ENCODE data around the gene CUTA. TPM values are rescaled to one million over a fixed set of nuclear protein-coding genes. Genes with fewer than 3 reads are reported as not detected.

The CUTA gene
- total RNA-seq, 2 experiments from 2014 or later, result 164 to 175 TPM

DNA sequence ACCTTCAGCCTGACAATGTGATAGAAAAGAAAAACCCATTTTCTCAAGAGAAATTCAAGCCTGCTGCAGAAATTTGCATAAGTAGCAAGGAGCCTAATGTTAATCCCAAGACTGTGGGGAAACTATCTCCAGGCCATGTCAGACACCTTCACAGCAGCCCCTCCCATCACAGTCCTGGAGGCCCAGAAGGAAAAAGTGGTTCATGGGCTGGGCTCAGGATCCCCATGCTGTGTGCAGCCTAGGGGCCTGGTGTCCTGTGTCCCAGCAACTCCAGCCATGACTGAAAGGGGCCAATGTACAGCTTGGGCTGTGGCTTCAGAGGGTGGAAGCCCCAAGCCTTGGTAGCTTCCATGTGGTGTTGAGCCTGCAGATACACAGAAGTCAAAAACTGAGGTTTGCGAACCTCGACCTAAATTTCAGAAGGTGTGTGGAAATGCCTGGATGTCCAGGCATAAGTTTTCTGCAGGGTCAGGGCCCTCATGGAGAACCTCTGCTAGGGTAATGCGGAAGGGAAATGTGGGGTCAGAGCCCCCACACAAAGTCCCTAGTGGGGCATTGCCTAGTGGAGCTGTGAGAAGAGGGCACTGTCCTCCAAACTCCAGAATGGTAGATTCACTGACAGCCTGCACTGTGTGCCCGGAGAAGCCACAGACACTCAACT is 48.3 kb upstream of the CUTA start:
- Histone ChIP-seq H3K9me2 (ENCODE audit: insufficient read depth, low read length) (no peaks in the 10 kb centered on the region), H3K4me3 (ENCODE audit: low read depth, low read length, poor library complexity, severe bottlenecking) (no peak overlapping the region), H3K27ac (ENCODE audit: low read depth, low read length, poor library complexity, severe bottlenecking) (no peak overlapping the region), H3K4me2 (ENCODE audit: low read length) (no peak overlapping the region), H3K79me2 (ENCODE audit: insufficient read depth, low read depth, low read length) (no peaks in the 10 kb centered on the region), H2AFZ (ENCODE audit: low read length) (no peak overlapping the region), H3K9me3 (ENCODE audit: low read length) (no peaks in the 10 kb centered on the region), H4K20me1 (ENCODE audit: insufficient read depth, low read length) (no peaks in the 10 kb centered on the region), H3K4me1 (ENCODE audit: insufficient read depth, low read length, poor library complexity, severe bottlenecking) (no peaks in the 10 kb centered on the region), H3K36me3 (ENCODE audit: insufficient read depth, low read length) (no peaks in the 10 kb centered on the region)
- BruUV-seq (replicated peaks), result no TSS peak
- DNase-seq (ENCODE audit: low spot score), result no peak
- TF ChIP-seq EZH2phosphoT487 (IDR thresholded peaks at IDR 0.05; ENCODE audit: borderline replicate concordance, low read depth, low read length), result no peak
- TF ChIP-seq, protein P1, sequence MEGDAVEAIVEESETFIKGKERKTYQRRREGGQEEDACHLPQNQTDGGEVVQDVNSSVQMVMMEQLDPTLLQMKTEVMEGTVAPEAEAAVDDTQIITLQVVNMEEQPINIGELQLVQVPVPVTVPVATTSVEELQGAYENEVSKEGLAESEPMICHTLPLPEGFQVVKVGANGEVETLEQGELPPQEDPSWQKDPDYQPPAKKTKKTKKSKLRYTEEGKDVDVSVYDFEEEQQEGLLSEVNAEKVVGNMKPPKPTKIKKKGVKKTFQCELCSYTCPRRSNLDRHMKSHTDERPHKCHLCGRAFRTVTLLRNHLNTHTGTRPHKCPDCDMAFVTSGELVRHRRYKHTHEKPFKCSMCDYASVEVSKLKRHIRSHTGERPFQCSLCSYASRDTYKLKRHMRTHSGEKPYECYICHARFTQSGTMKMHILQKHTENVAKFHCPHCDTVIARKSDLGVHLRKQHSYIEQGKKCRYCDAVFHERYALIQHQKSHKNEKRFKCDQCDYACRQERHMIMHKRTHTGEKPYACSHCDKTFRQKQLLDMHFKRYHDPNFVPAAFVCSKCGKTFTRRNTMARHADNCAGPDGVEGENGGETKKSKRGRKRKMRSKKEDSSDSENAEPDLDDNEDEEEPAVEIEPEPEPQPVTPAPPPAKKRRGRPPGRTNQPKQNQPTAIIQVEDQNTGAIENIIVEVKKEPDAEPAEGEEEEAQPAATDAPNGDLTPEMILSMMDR (conservative IDR thresholded peaks at IDR 0.05; ENCODE audit: low read length), result no peak
- ChIA-PET CTCF (ENCODE audit: unreplicated experiment) (no interaction called here), POLR2A (no interaction called here)
- intact Hi-C loops (cut with micrococcal nuclease; ENCODE audit: unreplicated experiment), result no loop called here

DNA sequence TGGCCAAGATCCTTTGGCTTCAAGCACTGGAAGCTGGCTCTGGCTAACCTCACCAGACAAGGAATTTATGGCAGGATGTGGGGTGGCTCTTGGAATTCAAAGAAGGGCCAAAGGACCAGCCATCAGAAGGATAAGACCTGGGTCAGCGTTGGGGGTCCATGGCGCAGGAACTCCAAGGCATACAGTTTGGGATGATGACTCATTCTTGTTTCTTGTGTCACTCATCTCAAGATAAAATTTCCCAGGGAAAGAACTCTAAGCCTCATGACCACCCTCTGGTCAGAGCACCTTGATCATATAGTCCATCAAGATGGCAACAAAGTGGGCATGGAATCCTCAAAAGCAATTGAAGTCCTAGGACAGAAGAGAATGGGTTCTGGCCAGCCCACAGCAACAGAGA is 41.3 kb upstream of the CUTA start:
- CTCF ChIA-PET (ENCODE audit: unreplicated experiment), result no interaction called here
- no peak for DNase-seq (ENCODE audit: low spot score)
- no TSS peak for BruUV-seq (replicated peaks)

DNA sequence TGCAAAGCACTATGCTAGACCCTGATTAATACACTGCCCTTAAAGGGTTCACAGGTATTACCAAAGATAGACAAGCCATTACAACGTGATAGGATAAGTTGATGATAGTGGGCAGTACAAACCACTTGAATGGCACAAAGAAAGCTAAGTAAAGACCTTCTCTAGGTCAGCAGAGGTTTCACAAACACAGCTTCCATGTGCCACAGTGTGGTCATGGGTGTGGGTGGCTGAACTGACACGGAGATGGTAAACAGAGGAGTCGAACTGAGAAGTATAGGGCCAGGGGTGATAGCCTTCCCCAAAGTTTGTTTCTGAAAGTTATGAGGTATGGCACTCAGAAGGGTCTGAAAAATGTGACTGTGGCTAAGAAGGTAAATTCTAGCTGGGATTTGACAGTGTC is 40.8 kb upstream of the CUTA start:
- DNase-seq (ENCODE audit: low spot score), result no peak
- H3K79me2 ChIP-seq (ENCODE audit: insufficient read depth, low read depth, low read length), result peaks cover 13% of the 10 kb centered on the region; the same call in 1 of the 2 replicates
- BruUV-seq (replicated peaks), result no TSS peak
- H3K27ac ChIP-seq (ENCODE audit: low read depth, low read length, poor library complexity, severe bottlenecking), result no peak overlapping the region
- CTCF ChIA-PET (ENCODE audit: unreplicated experiment), result no interaction called here
- peaks cover 18% of the 10 kb centered on the region for H3K36me3 ChIP-seq (ENCODE audit: insufficient read depth, low read length)
- H3K4me3 ChIP-seq (ENCODE audit: low read depth, low read length, poor library complexity, severe bottlenecking), result no peak overlapping the region
- H3K4me2 ChIP-seq (ENCODE audit: low read length), result no peak overlapping the region
- H2AFZ ChIP-seq (ENCODE audit: low read length), result no peak overlapping the region
- TF ChIP-seq EZH2phosphoT487 (IDR thresholded peaks at IDR 0.05; ENCODE audit: borderline replicate concordance, low read depth, low read length), result no peak
- TF ChIP-seq, protein P1 (conservative IDR thresholded peaks at IDR 0.05; ENCODE audit: low read length), result no peak
- POLR2A ChIA-PET, result no interaction called here
- H4K20me1 ChIP-seq (ENCODE audit: insufficient read depth, low read length), result no peaks in the 10 kb centered on the region
- intact Hi-C loops (cut with micrococcal nuclease; ENCODE audit: unreplicated experiment), result no loop called here
- peaks cover 8% of the 10 kb centered on the region for H3K4me1 ChIP-seq (ENCODE audit: insufficient read depth, low read length, poor library complexity, severe bottlenecking)
- no peaks in the 10 kb centered on the region for H3K9me2 ChIP-seq (ENCODE audit: insufficient read depth, low read length)
- no peaks in the 10 kb centered on the region for H3K9me3 ChIP-seq (ENCODE audit: low read length)

More for the DNA sequence above, 41.3 kb upstream of the CUTA start:
- H3K36me3 ChIP-seq (ENCODE audit: insufficient read depth, low read length), result peaks cover 18% of the 10 kb centered on the region
- H3K27ac ChIP-seq (ENCODE audit: low read depth, low read length, poor library complexity, severe bottlenecking), result no peak overlapping the region
- no peak overlapping the region for H3K4me3 ChIP-seq (ENCODE audit: low read depth, low read length, poor library complexity, severe bottlenecking)
- no peaks in the 10 kb centered on the region for H3K9me3 ChIP-seq (ENCODE audit: low read length)
- H3K9me2 ChIP-seq (ENCODE audit: insufficient read depth, low read length), result no peaks in the 10 kb centered on the region
- TF ChIP-seq, protein P1 (conservative IDR thresholded peaks at IDR 0.05; ENCODE audit: low read length), result no peak
- TF ChIP-seq EZH2phosphoT487 (IDR thresholded peaks at IDR 0.05; ENCODE audit: borderline replicate concordance, low read depth, low read length), result no peak
- peaks cover 10% of the 10 kb centered on the region; the same call in 1 of the 2 replicates for H3K79me2 ChIP-seq (ENCODE audit: insufficient read depth, low read depth, low read length)
- POLR2A ChIA-PET, result no interaction called here
- intact Hi-C loops (cut with micrococcal nuclease; ENCODE audit: unreplicated experiment), result no loop called here
- H3K4me1 ChIP-seq (ENCODE audit: insufficient read depth, low read length, poor library complexity, severe bottlenecking), result peaks cover 8% of the 10 kb centered on the region
- H4K20me1 ChIP-seq (ENCODE audit: insufficient read depth, low read length), result no peaks in the 10 kb centered on the region
- no peak overlapping the region for H2AFZ ChIP-seq (ENCODE audit: low read length)
- H3K4me2 ChIP-seq (ENCODE audit: low read length), result no peak overlapping the region

Data from OCI-LY7 (cell line).